Ovary (tissue), 9 donors: Measurements from ENCODE around the gene XPO1. TPM values are rescaled to one million over a fixed set of nuclear protein-coding genes. Genes with fewer than 3 reads are reported as not detected.
"Not testable (repeated sequence)": the region's sequence is repeated elsewhere in the genome, so short reads cannot be mapped to it uniquely, and the experiment has no call there.

Experiments used
- DNase-seq, 5 donors: peaks; one replicate each; pipeline ENCODE4 v3.0.0-alpha.2; 2019 to 2020
- H3K27ac ChIP-seq, 2 donors: fragments of 200-600 bp; one replicate each; pipeline versions ENCODE4 v1.5.1 to v1.8.0; 2019 to 2022
- H3K27me3 ChIP-seq: fragments of 200-600 bp; one replicate; pipeline ENCODE4 v1.8.0; 2022
- H3K36me3 ChIP-seq: fragments of 200-600 bp; sonication (generic); one replicate; pipeline ENCODE4 v1.5.1; 2019
- H3K4me1 ChIP-seq: one replicate; pipeline ENCODE4 v1.8.1; 2013; ENCODE audit warnings: mild to moderate bottlenecking, moderate library complexity; ENCODE audit not compliant: insufficient read depth
- H3K4me3 ChIP-seq: fragments of 200-600 bp; sonication (generic); one replicate; pipeline ENCODE4 v1.5.1; 2017
- H3K9me3 ChIP-seq, 2 donors: fragments of 200-600 bp in 1 of 2; sonication (generic) in 1 of 2; one replicate each; pipeline versions ENCODE4 v1.5.1 to v1.8.1; 2013 to 2019; ENCODE audit warnings: mild to moderate bottlenecking in 1 of 2, moderate library complexity in 1 of 2
- EP300 ChIP-seq: sonication (generic); formaldehyde crosslinking; IDR thresholded peaks from one replicate; pipeline ENCODE4 v1.6.1; 2017; ENCODE audit warnings: antibody characterized with exemption
- POLR2A ChIP-seq: fragments of 450-650 bp; IDR thresholded peaks from one replicate; pipeline ENCODE4 v1.6.1; 2017; ENCODE audit warnings: antibody characterized with exemption, mild to moderate bottlenecking, moderate library complexity
- WGBS, 3 donors: extraction: QIAGEN DNeasy Blood & Tissue Kit in 1 of 3; methylation state at CpG; one replicate each; pipeline versions ENCODE4 v1.1.5 to v1.1.7; 2013 to 2017; 5-methylcytosine and 5-hydroxymethylcytosine counted together
- intact Hi-C, 4 donors: fragments of 100-400 bp; cut with DNase I; formaldehyde crosslinking; loops; one replicate each; pipeline versions ENCODE4 v1.11.0 to v1.15.1; 2022 to 2023
- polyA plus RNA-seq, 2 donors: library from polyadenylated mRNA; stranded (reverse); fragments of 200-250 nt in 1 of 2; fragments of 350-450 nt in 1 of 2; fragmentation: Illumina TruSeq in 1 of 2; extraction: RNeasy Lipid Tissue Mini Kit (QIAGEN cat#74804) in 1 of 2; gene quantifications; one replicate each; pipeline ENCODE4 v1.2.3, GENCODE V29; 2013 to 2014
- total RNA-seq, 7 donors: library from RNA; depleted of rRNA in 2 of 7; stranded (reverse); fragments of >200 nt in 2 of 7; fragmentation: NEBNext Ultra II Directional in 3 of 7; extraction: Animal tissue kit (Norgen Biotek cat#: 25700) in 3 of 7; gene quantifications; one replicate each; pipeline versions ENCODE4 v1.1.0 to v1.2.4, GENCODE V29; 2016 to 2023
- TF ChIP-seq, protein P1 (sequence below), 3 donors: fragments of 450-650 bp in 2 of 3; fragments of 200-600 bp in 1 of 3; IDR thresholded peaks; one replicate each; pipeline versions ENCODE4 v1.5.1 to v1.8.0; 2016 to 2022; ENCODE audit warnings: antibody characterized with exemption in 3 of 3, mild to moderate bottlenecking in 1 of 3
- donor health status: DM: no; HTN: no; CAD: no; lungs with moderate emphysema.
- donor health status: DM: no; HTN: no; CAD: no.
- donor health status: Bipolar disorder and iron deficiency.
- donor health status: DM: yes; HTN: yes; CAD: no.
- donor health status: DM: no; HTN: no; CAD: no.
- donor health status: DM: yes; HTN: yes; CAD: no.

Gene XPO1
- total and polyA plus RNA-seq, 9 donors: 48.0 to 211 (median 99.4) TPM

DNA sequence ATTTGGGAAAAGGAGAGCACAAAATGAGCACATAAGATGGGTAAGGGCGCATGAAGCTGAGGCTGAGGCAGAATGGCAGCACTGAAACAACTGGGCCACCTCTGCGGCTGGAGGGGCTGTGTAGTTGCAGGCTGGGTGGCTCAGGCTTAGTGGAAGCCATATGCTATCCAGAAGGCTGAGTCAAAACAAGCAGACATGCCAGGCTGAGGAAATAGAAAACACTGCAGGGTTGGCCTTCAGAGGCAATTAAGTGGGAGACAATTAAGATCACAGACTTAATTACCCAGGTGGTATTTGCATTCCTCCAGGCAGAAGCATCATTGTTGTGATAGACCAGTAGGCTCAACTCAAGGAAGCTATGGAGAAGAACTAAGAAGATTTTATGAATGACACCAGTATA lies 11.4 kb upstream of the XPO1 start:
- DNase-seq: no peak
- Histone ChIP-seq H3K27ac (no peak overlapping the region), H3K36me3 (no peaks in the 10 kb centered on the region), H3K4me1 (no peaks in the 10 kb centered on the region), H3K27me3 (no peaks in the 10 kb centered on the region), H3K4me3 (no peak overlapping the region), H3K9me3 (no peaks in the 10 kb centered on the region)
- 80 to 89% (median 81%) methylated on average over 2 of the region's 2 CpGs for WGBS, 3 donors
- no peak for TF ChIP-seq POLR2A
- TF ChIP-seq, protein P1, sequence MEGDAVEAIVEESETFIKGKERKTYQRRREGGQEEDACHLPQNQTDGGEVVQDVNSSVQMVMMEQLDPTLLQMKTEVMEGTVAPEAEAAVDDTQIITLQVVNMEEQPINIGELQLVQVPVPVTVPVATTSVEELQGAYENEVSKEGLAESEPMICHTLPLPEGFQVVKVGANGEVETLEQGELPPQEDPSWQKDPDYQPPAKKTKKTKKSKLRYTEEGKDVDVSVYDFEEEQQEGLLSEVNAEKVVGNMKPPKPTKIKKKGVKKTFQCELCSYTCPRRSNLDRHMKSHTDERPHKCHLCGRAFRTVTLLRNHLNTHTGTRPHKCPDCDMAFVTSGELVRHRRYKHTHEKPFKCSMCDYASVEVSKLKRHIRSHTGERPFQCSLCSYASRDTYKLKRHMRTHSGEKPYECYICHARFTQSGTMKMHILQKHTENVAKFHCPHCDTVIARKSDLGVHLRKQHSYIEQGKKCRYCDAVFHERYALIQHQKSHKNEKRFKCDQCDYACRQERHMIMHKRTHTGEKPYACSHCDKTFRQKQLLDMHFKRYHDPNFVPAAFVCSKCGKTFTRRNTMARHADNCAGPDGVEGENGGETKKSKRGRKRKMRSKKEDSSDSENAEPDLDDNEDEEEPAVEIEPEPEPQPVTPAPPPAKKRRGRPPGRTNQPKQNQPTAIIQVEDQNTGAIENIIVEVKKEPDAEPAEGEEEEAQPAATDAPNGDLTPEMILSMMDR (IDR thresholded peaks at IDR 0.05): no peak
- TF ChIP-seq EP300: no peak
- intact Hi-C loops: no loop called here

DNA sequence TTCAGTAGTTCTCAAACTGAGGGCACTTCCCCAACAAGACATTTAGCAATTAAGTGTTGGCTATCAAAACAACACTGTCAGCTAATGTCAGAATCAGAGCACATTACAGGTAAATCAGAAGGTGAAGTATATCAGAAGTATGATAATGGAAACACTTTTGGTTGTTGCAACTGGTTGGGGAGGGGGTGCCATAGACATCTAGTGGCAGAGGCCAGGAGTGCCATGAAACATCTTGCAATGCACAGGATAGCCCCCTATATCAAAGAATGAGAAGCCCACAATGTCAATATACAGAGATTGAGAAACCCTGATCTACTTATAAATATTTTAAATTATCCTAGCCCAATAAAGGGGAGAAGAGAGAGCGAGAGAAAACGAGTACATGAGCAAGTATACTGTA lies 4.9 kb upstream of the XPO1 start:
- H3K36me3 ChIP-seq: no peaks in the 10 kb centered on the region
- 81 to 88% (median 83%) methylated on average over 2 of the region's 2 CpGs for WGBS, 3 donors
- H3K4me3 ChIP-seq: no peak overlapping the region
- intact Hi-C loops: no loop called here
- TF ChIP-seq EP300 (no peak), POLR2A (no peak)
- TF ChIP-seq, protein P1 (IDR thresholded peaks at IDR 0.05): no peak
- H3K9me3 ChIP-seq: no peaks in the 10 kb centered on the region
- H3K4me1 ChIP-seq: peaks cover 1% of the 10 kb centered on the region
- no peak for DNase-seq
- H3K27ac ChIP-seq: no peak overlapping the region
- H3K27me3 ChIP-seq: no peaks in the 10 kb centered on the region

DNA sequence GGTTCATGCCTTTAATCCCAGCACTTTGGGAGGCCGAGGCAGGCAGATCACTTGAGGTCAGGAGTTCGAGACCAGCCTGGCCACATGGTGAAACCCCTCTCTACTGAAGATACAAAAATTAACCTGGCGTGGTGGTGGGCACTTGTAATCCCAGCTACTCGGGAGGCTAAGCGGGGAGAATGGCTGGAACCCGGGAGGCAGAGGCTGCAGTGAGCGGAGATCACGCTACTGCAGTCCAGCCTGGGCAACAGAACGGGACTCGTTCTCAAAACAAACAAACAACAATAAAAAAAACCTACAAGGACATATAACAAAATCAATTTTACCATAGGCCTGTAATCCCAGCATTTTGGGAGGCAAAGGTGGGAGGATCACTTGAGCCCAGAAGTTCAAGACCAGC lies 2.0 kb upstream of the XPO1 start:
- intact Hi-C loops, H3K27ac ChIP-seq, H3K4me3 ChIP-seq, H3K27me3 ChIP-seq, H3K4me1 ChIP-seq, H3K9me3 ChIP-seq, H3K36me3 ChIP-seq: not testable (repeated sequence)
- peak in 1 of 5 donors; percentile 29 for DNase-seq
- WGBS, 3 donors: 93 to 95% (median 94%) methylated on average over 10 of the region's 10 CpGs

- H3K4me1 ChIP-seq: peaks cover 4% of the 10 kb centered on the region
- intact Hi-C loops: loop anchor here in 3 of 4 donors (5.0 to 10.0 kb wide), 4 partner anchors 64 to 346 kb away; partner anchors contain the start of genes USP34 (in 3 of the 3) and CCT4 (in 1 of the 3)
- H3K4me3 ChIP-seq: peak overlapping the region; percentile 82
- TF ChIP-seq EP300 (no peak), POLR2A (no peak)
- TF ChIP-seq, protein P1 (IDR thresholded peaks at IDR 0.05): no peak
- no peaks in the 10 kb centered on the region for H3K27me3 ChIP-seq
- peak in 3 of 5 donors; percentile 47 to 53 (median 50) for DNase-seq
- H3K36me3 ChIP-seq: no peaks in the 10 kb centered on the region
- peak overlapping the region; percentile 87 to 88 for H3K27ac ChIP-seq
- WGBS, 3 donors: 1 to 2% (median 1%) methylated on average over 19 of the region's 19 CpGs
- H3K9me3 ChIP-seq: no peaks in the 10 kb centered on the region
Measured at GRCh38 chr2:61538920-61539520, 864 bp upstream of the XPO1 start.

- H3K27ac ChIP-seq: peak overlapping the region; percentile 87 to 88
- peak in 1 of 5 donors; percentile 68 for DNase-seq
- WGBS, 3 donors: 0% methylated on average over 3 to 15 of the region's 15 CpGs
- H3K4me3 ChIP-seq: peak overlapping the region; percentile 82
- TF ChIP-seq POLR2A: peak; percentile 79
- no peak for TF ChIP-seq EP300
- intact Hi-C loops: loop anchor here in 3 of 4 donors (5.0 to 10.0 kb wide), 4 partner anchors 63 to 347 kb away; partner anchors contain the start of genes USP34 (in 3 of the 3) and CCT4 (in 1 of the 3)
- no peaks in the 10 kb centered on the region for H3K27me3 ChIP-seq
- peaks cover 4% of the 10 kb centered on the region for H3K4me1 ChIP-seq
- no peaks in the 10 kb centered on the region for H3K36me3 ChIP-seq
- no peaks in the 10 kb centered on the region for H3K9me3 ChIP-seq
Measured at GRCh38 chr2:61537950-61538199, 281 bp downstream of the XPO1 start.
